AG10803 (cell line): ENCODE data around the gene DEPDC5.

Source experiments
- DNase-seq: peaks from one replicate; pipeline ENCODE4 v3.0.0; 2010; ENCODE audit warnings: low read depth
- H3K4me3 ChIP-seq: 2 replicates; pipeline ENCODE4 v1.5.1; 2011; ENCODE audit warnings: mild to moderate bottlenecking, low read length, control low read depth
- CTCF ChIP-seq: conservative IDR thresholded peaks from 2 replicates; pipeline ENCODE4 v1.5.1; 2011; ENCODE audit warnings: mild to moderate bottlenecking, low read length, control low read depth, inconsistent platforms

DEPDC5 gene

GRCh38 chr22:31956360-31956759 lies 202.5 kb downstream of the DEPDC5 start:
- no peak for DNase-seq
- no peak overlapping the region for H3K4me3 ChIP-seq
- TF ChIP-seq CTCF, result no peak
